Stimulated activated CD8-positive, alpha-beta memory T cell treated with anti-CD3 and anti-CD28 coated beads, Interleukin-15, amount 100 ng/mL, for 24 hours (primary cell): ENCODE measurements around the gene PNLIP.

Experiments
- DNase-seq: peaks from one replicate; pipeline ENCODE4 v3.0.0-alpha.2; 2020; ENCODE audit warnings: low read depth

PNLIP gene

GRCh38 chr10:116615199-116615776 is 69.6 kb downstream of the PNLIP start:
- no peak for DNase-seq
